GM12878 (cell line): ENCODE data around the gene SYTL1. TPM values are rescaled to one million over a fixed set of nuclear protein-coding genes. Genes with fewer than 3 reads are reported as not detected.

Source experiments
- ATAC-seq: fragments of 200-7000 bp; cut with Tn5 transposase; 3 replicates; pipeline ENCODE4 v1.9.1; 2020; ENCODE audit warnings: mild to moderate bottlenecking, moderate library complexity
- BruUV-seq: library from RNA; stranded (reverse); fragments of 400-500 nt; replicated peaks from 2 replicates; lab custom pipeline; 2021; lab: Mats Ljungman, UMichigan
- CTCF ChIA-PET: fragments of 300-600 bp; sonication (Branson Sonifier 250); formaldehyde crosslinking; extraction: SDS; loops from one replicate; lab custom pipeline; 2021; ENCODE audit warnings: inconsistent platforms; lab: Yijun Ruan, JAX
- POLR2A ChIA-PET: fragments of 350-600 bp; formaldehyde crosslinking; extraction: SDS; loops from one replicate; lab custom pipeline; 2021; ENCODE audit warnings: inconsistent platforms; lab: Charles Lee
- RAD21 ChIA-PET: fragments of 300-600 bp; sonication (Branson Sonifier 250); formaldehyde crosslinking; loops from one replicate; lab custom pipeline; 2023; ENCODE audit warnings: antibody characterized with exemption; ENCODE audit not compliant: unreplicated experiment; lab: Charles Lee
- SMC1A ChIA-PET: fragments of 300-600 bp; sonication (Branson Sonifier 250); formaldehyde crosslinking; loops from one replicate; lab custom pipeline; 2023; ENCODE audit not compliant: unreplicated experiment, uncharacterized antibody; lab: Charles Lee
- DNase-seq: peaks from one replicate; pipeline ENCODE4 v3.0.0-alpha.2; 2011; ENCODE audit warnings: low read depth, low spot score
- FAIRE-seq: peaks from 3 replicates; lab custom pipeline; 2011; peaks lifted over from hg19 to GRCh38; lab: Jason Lieb, UNC
- H2AFZ ChIP-seq: 2 replicates; pipeline ENCODE4 v1.6.0; 2011; ENCODE audit warnings: low read depth, low read length, control low read depth; ENCODE audit not compliant: control insufficient read depth
- H3K27ac ChIP-seq: 2 replicates; pipeline ENCODE4 v1.5.1; 2011; ENCODE audit warnings: control low read depth; ENCODE audit not compliant: control insufficient read depth, insufficient read depth
- H3K27me3 ChIP-seq, 2 experiments: replicated peaks in 1 of 2; 2 replicates each; pipeline versions ENCODE4 v1.6.0 to v1.6.1; 2011; ENCODE audit warnings: low read length in 1 of 2; ENCODE audit not compliant: control insufficient read depth in 2 of 2, insufficient read depth in 2 of 2
- H3K36me3 ChIP-seq, 2 experiments: 2 replicates each; pipeline ENCODE4 v1.5.1; 2011; ENCODE audit warnings: low read length in 1 of 2; ENCODE audit not compliant: control insufficient read depth in 2 of 2, insufficient read depth in 2 of 2
- H3K4me1 ChIP-seq: 2 replicates; pipeline ENCODE4 v1.6.1; 2011; ENCODE audit warnings: mild to moderate bottlenecking, low read length, moderate library complexity, mixed read lengths; ENCODE audit not compliant: control insufficient read depth, insufficient read depth
- H3K4me2 ChIP-seq: 2 replicates; pipeline ENCODE4 v1.6.0; 2011; ENCODE audit warnings: control low read depth; ENCODE audit not compliant: control insufficient read depth, insufficient read depth
- H3K4me3 ChIP-seq: fragments of 200-600 bp; sonication (generic); 2 replicates; pipeline ENCODE4 v1.5.1; 2016
- H3K79me2 ChIP-seq: 2 replicates; pipeline ENCODE4 v1.6.0; 2011; ENCODE audit warnings: low read length; ENCODE audit not compliant: control insufficient read depth, insufficient read depth
- H3K9ac ChIP-seq: 2 replicates; pipeline ENCODE4 v1.8.0; 2011; ENCODE audit warnings: low read length, control low read depth, mixed read lengths; ENCODE audit not compliant: control insufficient read depth, insufficient read depth
- H3K9me3 ChIP-seq: replicated peaks from 3 replicates; pipeline ENCODE4 v1.5.1; 2011; ENCODE audit warnings: mild to moderate bottlenecking, low read length; ENCODE audit not compliant: control insufficient read depth, insufficient read depth
- H4K20me1 ChIP-seq: 2 replicates; pipeline ENCODE4 v1.6.0; 2011; ENCODE audit not compliant: control insufficient read depth, insufficient read depth
- CBFB ChIP-seq: IDR thresholded peaks from 2 replicates; pipeline ENCODE4 v1.6.1; 2016; ENCODE audit warnings: antibody characterized with exemption, low read depth
- HCFC1 ChIP-seq: fragments of 150-350 bp; IDR thresholded peaks from 2 replicates; pipeline ENCODE4 v1.6.1; 2014; ENCODE audit warnings: low read length
- HDAC2 ChIP-seq: fragments of 200-600 bp; sonication (generic); IDR thresholded peaks from 2 replicates; pipeline ENCODE4 v1.6.1; 2017
- MXI1 ChIP-seq: fragments of 150-350 bp; IDR thresholded peaks from 2 replicates; pipeline ENCODE4 v1.6.1; 2011; ENCODE audit warnings: low read depth, mild to moderate bottlenecking, inconsistent platforms, low read length, improper control_type of control experiment
- ZNF274 ChIP-seq: IDR thresholded peaks from one replicate; pipeline ENCODE4 v1.8.0; 2011; ENCODE audit not compliant: insufficient read length, insufficient read depth
- ZZZ3 ChIP-seq: IDR thresholded peaks from 2 replicates; pipeline ENCODE4 v1.6.1; 2011; ENCODE audit warnings: low read depth; ENCODE audit not compliant: control insufficient read depth, insufficient read length
- WGBS: methylation state at CpG from one replicate; pipeline ENCODE4 v1.1.6; 2016; ENCODE audit warnings: low lambda C conversion rate; ENCODE audit not compliant: insufficient replicate concordance, insufficient coverage; ENCODE audit errors: missing lambda C conversion rate; 5-methylcytosine and 5-hydroxymethylcytosine counted together
- in situ Hi-C: fragments of 300-500 bp; cut with MboI; formaldehyde crosslinking; loops from 9 replicates; pipeline ENCODE4 v1.14.3; 2018; ENCODE audit warnings: mixed read lengths
- intact Hi-C: fragments of 100-400 bp; cut with micrococcal nuclease; formaldehyde crosslinking; loops from one replicate; pipeline ENCODE4 v1.14.2; 2022; ENCODE audit not compliant: unreplicated experiment
- polyA plus RNA-seq, 11 experiments: library from polyadenylated mRNA; depleted of rRNA in 4 of 11; unstranded in 6 of 11; stranded (reverse) in 5 of 11; fragments of >200 nt; fragmentation: Nextera tagmentation in 4 of 11; fragmentation: Illumina TruSeq in 1 of 11; extraction: Ambion mirVana in 4 of 11; extraction: Trizol in 1 of 11; gene quantifications; 1 replicate in 1 of 11; 2 replicates in 10 of 11; pipeline versions ENCODE4 v1.2.1 to v1.2.3, GENCODE V29; 2011 to 2016; ENCODE audit warnings: inconsistent platforms in 2 of 11, missing spikeins in 2 of 11, low read depth in 1 of 11
- total RNA-seq, 4 experiments: library from RNA; depleted of rRNA in 3 of 4; stranded (reverse); fragments of >200 nt in 3 of 4; fragmentation: Illumina TruSeq in 1 of 4; extraction: Trizol in 1 of 4; gene quantifications; 2 replicates each; pipeline versions ENCODE4 v1.2.1 to v1.2.3, GENCODE V29; 2013 to 2021
- TF ChIP-seq, protein P1 (sequence below): IDR thresholded peaks from 2 replicates; pipeline ENCODE4 v1.6.1; 2011; ENCODE audit warnings: borderline replicate concordance, low read depth, mild to moderate bottlenecking, moderate library complexity, mixed read lengths, low read length; ENCODE audit not compliant: insufficient read depth; ENCODE audit errors: extremely low read length
- TF ChIP-seq, protein P2 (sequence below), 3 experiments: IDR thresholded peaks in 2 of 3; conservative IDR thresholded peaks in 1 of 3; 2 replicates each; pipeline ENCODE4 v1.5.1; 2011; ENCODE audit warnings: low read depth in 3 of 3, low read length in 3 of 3, mild to moderate bottlenecking in 3 of 3, control low read depth in 2 of 3, moderate library complexity in 2 of 3, inconsistent platforms in 1 of 3, mixed read lengths in 1 of 3; ENCODE audit not compliant: control insufficient read depth in 2 of 3, insufficient read depth in 1 of 3; ENCODE audit errors: extremely low read depth in 1 of 3

SYTL1 gene
- total and polyA plus RNA-seq, 10 of the 15 experiments (the other 5 are each of a cell fraction or from before 2014, with no cell fraction given) = 0.72 to 45.6 (median 14.8) TPM

DNA sequence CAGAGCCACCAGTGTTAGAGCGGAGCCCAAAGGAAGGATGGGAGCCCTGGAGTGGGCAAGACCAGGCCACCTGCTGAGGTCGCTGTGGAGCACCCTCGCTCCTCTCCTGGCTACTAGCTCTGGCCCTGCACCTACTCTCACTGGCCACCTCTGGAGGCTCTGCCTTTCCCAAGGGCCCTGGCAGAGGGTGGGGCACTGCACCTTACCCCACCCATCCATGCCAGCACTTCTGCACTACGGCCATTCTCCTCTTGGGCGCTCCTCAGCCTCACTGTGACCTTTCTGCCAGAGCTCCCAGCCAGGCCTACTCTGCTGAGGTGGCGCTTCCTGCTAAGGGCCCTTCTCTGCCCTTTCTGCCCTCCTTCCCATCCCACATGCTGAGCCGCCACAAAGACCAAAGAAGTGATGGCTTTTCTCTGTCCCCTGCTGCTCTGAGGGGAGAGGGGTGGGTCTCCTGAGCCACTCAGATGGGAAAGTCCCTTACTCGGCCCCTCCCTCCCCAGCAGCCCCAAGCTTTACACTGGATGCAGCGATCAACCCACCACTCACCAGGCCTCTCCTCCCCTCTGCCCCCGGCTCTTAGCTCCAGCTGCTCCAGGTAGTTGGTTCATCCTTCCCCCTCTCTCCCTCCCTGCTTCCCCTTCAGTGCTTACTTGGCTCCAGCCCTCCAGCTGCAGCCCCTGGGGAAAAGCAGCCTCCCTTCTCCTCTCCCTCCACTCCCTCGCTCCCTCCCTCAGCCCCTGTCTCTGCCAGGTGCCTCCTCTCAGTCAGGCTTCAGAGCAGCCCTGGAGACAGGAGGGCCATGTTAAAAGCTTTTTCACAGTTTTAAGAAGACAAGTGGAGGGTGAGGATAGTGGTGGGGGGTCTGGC lies 34.7 kb upstream of the SYTL1 start:
- ChIA-PET RAD21 (interaction anchor here (0.8 to 1.2 kb wide), 3 partner anchors 11 to 88 kb away, joined by 3 to 4 read pairs (median 4); no protein-coding TSS in a partner anchor), SMC1A (interaction anchor here (1.4 kb wide), 1 partner anchor 50 kb away, joined by 3 read pairs; no protein-coding TSS in a partner anchor), CTCF (interaction anchor here (1.1 to 3.5 kb wide), 7 partner anchors 8 to 88 kb away, joined by 3 to 16 read pairs (median 8); no protein-coding TSS in a partner anchor), POLR2A (no interaction called here)
- FAIRE-seq (no peak), ATAC-seq (peak; percentile 36), DNase-seq (no peak)
- Histone ChIP-seq H3K4me3 (no peak overlapping the region), H4K20me1 (no peaks in the 10 kb centered on the region), H3K27me3 (no peaks in the 10 kb centered on the region), H3K27ac (no peak overlapping the region), H3K4me1 (no peaks in the 10 kb centered on the region), H2AFZ (no peak overlapping the region), H3K9ac (no peak overlapping the region), H3K36me3 (no peaks in the 10 kb centered on the region), H3K9me3 (no peaks in the 10 kb centered on the region), H3K79me2 (no peaks in the 10 kb centered on the region), H3K4me2 (no peak overlapping the region)
- 70% methylated on average over 11 of the region's 11 CpGs for WGBS
- TF ChIP-seq MXI1 (no peak), HCFC1 (no peak), HDAC2 (no peak), CBFB (no peak), ZNF274 (no peak), ZZZ3 (no peak)
- TF ChIP-seq, protein P1, sequence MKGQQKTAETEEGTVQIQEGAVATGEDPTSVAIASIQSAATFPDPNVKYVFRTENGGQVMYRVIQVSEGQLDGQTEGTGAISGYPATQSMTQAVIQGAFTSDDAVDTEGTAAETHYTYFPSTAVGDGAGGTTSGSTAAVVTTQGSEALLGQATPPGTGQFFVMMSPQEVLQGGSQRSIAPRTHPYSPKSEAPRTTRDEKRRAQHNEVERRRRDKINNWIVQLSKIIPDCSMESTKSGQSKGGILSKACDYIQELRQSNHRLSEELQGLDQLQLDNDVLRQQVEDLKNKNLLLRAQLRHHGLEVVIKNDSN = no peak
- TF ChIP-seq, protein P2, sequence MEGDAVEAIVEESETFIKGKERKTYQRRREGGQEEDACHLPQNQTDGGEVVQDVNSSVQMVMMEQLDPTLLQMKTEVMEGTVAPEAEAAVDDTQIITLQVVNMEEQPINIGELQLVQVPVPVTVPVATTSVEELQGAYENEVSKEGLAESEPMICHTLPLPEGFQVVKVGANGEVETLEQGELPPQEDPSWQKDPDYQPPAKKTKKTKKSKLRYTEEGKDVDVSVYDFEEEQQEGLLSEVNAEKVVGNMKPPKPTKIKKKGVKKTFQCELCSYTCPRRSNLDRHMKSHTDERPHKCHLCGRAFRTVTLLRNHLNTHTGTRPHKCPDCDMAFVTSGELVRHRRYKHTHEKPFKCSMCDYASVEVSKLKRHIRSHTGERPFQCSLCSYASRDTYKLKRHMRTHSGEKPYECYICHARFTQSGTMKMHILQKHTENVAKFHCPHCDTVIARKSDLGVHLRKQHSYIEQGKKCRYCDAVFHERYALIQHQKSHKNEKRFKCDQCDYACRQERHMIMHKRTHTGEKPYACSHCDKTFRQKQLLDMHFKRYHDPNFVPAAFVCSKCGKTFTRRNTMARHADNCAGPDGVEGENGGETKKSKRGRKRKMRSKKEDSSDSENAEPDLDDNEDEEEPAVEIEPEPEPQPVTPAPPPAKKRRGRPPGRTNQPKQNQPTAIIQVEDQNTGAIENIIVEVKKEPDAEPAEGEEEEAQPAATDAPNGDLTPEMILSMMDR (IDR thresholded peaks at IDR 0.05 in 2 of 3, conservative IDR thresholded peaks at IDR 0.05 in 1 of 3; ENCODE audit: control insufficient read depth in 2 of 3, extremely low read depth in 1 of 3, insufficient read depth in 1 of 3, low read depth in 3 of 3, low read length in 3 of 3) = 0 out of 6 replicates have a peak, but pooled peaks of 1 of the 3 experiments have one; percentile 7
- no TSS peak for BruUV-seq
- intact Hi-C loops (no loop called here), in situ Hi-C loops (no loop called here)
